ENCODE results near the gene KBTBD8. TPM values are rescaled to one million over a fixed set of nuclear protein-coding genes. Genes with fewer than 3 reads are reported as not detected.

KBTBD8 gene
- total RNA-seq, 3 donors from 2014 or later = 0.96 to 1.6 (median 1.6) TPM

DNA sequence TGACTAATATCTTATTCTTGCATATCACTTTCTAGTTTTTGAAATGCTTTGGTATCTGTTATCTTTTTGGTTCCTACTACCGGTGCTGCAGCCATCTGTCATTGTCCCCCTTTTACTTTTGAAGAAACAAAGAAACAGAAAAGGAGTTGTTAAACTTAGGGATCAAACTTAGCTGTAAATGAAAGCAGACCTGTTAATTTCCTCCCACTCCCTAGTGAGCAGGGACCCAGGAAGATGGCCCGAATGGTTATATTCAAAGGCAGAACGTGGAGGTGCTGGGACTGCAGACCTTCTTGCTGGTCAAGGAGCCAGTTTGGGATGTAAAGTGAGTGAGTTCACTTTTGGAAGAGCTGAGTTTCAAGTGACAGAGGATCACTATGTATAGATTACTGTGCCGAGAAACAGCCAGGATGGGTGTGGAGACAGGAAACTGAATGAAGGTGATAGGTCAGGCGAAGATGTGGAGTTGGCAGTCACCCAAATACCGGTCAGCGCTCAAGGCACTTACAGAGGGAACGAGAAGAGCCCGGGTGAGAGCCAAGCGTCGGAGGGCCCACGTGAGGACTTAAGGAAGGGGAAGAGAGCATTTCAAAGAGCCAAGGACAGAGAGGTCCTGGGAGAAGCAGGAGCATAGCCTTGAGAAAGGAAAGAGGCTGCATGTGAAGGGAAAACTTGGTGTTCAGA lies 20.1 kb downstream of the KBTBD8 start:
- TF ChIP-seq POLR2A (IDR thresholded peaks at IDR 0.05) (no peak), POLR2AphosphoS5 (IDR thresholded peaks at IDR 0.05) (no peak), CTCF (IDR thresholded peaks at IDR 0.05) (no peak)
- H3K36me3 ChIP-seq = no peaks in the 10 kb centered on the region
- no peaks in the 10 kb centered on the region for H3K27me3 ChIP-seq
- DNase-seq (ENCODE audit: low spot score in 2 of 2) = no peak
- intact Hi-C loops (cut with DNase I; ENCODE audit: low total_unique reads) = no loop called here
- no peaks in the 10 kb centered on the region for H3K4me1 ChIP-seq
- H3K27ac ChIP-seq = no peak overlapping the region
- no peak overlapping the region for H3K4me3 ChIP-seq
- H3K9me3 ChIP-seq = no peaks in the 10 kb centered on the region

DNA sequence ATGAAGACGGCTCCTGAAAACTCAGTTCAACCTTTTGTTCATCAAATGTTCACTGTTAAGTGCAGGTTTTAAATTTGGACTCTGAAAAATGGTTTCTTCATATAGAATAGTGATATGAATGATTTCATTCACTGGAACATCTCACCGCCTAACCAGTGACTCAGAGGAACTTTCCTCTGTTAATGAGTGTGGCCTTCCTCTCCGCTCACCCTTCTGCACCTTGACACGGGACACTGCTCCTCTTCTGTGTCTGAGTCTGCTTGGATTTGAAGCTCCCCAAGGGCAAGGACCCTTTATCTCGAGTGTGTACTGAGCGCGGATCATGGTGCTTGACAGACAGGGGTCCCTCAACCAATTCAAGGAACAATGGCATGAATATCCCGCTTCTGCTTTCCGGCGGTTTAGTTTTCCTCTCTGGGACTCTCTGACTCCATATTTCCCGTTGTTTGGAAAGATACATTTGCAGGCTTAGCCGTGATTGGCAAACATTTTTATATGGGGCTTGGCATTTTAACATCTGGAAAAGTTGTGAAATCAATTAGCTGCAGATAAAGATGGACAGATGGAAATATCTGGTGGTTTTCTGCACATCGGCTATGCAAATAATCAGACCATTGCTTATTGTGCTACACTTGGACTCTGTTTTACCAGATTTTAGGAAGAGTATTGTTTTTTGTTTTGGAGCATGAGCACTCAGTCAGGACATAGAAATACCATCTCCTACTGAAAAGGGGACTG lies 20.9 kb downstream of the KBTBD8 start:
- H3K36me3 ChIP-seq = no peaks in the 10 kb centered on the region
- no peak overlapping the region for H3K4me3 ChIP-seq
- H3K27ac ChIP-seq = no peak overlapping the region
- H3K4me1 ChIP-seq = no peaks in the 10 kb centered on the region
- TF ChIP-seq POLR2A (IDR thresholded peaks at IDR 0.05) = no peak
- no peak for TF ChIP-seq CTCF (IDR thresholded peaks at IDR 0.05)
- no peak for TF ChIP-seq POLR2AphosphoS5 (IDR thresholded peaks at IDR 0.05)
- DNase-seq (ENCODE audit: low spot score in 2 of 2) = no peak
- H3K27me3 ChIP-seq = no peaks in the 10 kb centered on the region
- H3K9me3 ChIP-seq = no peaks in the 10 kb centered on the region
- intact Hi-C loops (cut with DNase I; ENCODE audit: low total_unique reads) = no loop called here

DNA sequence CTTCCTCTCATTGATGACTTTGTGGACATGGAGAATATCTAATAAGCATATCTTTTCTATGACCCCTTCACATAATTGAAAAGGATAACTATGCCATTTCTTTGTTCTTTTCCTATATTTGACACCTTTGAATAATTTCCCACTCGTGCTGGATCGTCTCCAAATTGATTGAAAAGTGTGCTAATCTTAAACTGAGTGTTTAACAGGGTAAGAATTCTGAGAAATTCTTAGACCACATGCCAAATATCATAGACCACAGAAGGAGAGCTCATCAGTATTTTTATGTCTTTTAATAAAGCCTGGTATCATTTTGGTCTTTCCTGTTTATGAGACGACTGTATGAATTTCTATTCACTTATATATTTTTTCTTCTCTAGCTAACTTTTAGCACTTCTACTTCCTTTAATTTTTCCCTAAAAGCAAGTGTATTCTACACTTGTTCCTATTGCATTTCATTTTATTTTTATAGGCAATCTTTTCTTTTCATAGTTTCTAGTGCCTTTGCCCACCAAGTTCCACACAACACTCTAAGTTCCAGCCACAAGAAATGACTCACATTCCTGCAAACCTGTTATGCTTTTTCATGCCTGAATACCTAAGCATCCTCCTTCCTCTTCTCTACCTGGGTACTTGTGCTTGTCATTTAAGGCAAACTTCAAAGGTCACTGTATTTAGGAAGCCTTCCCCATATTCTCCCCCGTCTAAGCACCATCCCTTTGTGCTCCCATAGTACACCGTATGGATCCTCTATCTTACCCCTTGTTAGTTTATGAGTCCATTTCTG lies 30.1 kb downstream of the KBTBD8 start:
- H3K9me3 ChIP-seq = no peaks in the 10 kb centered on the region
- no peaks in the 10 kb centered on the region for H3K36me3 ChIP-seq
- intact Hi-C loops (cut with DNase I; ENCODE audit: low total_unique reads) = no loop called here
- H3K4me1 ChIP-seq = no peaks in the 10 kb centered on the region
- H3K27ac ChIP-seq = no peak overlapping the region
- no peak overlapping the region for H3K4me3 ChIP-seq
- no peaks in the 10 kb centered on the region for H3K27me3 ChIP-seq
- no peak for DNase-seq (ENCODE audit: low spot score in 2 of 2)
- no peak for TF ChIP-seq POLR2AphosphoS5 (IDR thresholded peaks at IDR 0.05)
- TF ChIP-seq POLR2A (IDR thresholded peaks at IDR 0.05) = no peak
- no peak for TF ChIP-seq CTCF (IDR thresholded peaks at IDR 0.05)

- TF ChIP-seq POLR2AphosphoS5 (IDR thresholded peaks at IDR 0.05) = no peak
- no peak for TF ChIP-seq POLR2A (IDR thresholded peaks at IDR 0.05)
- TF ChIP-seq CTCF (IDR thresholded peaks at IDR 0.05) = no peak
- Histone ChIP-seq H3K4me3 (no peak overlapping the region), H3K4me1 (no peaks in the 10 kb centered on the region), H3K27me3 (no peaks in the 10 kb centered on the region), H3K36me3 (no peaks in the 10 kb centered on the region), H3K9me3 (no peaks in the 10 kb centered on the region), H3K27ac (no peak overlapping the region)
- no peak for DNase-seq (ENCODE audit: low spot score in 2 of 2)
- intact Hi-C loops (cut with DNase I; ENCODE audit: low total_unique reads) = no loop called here
Observed at GRCh38 chr3:67030785-67031740, 33.0 kb downstream of the KBTBD8 start.

All from breast epithelium (tissue), 4 donors.